GM10266 (cell line): Measurements from ENCODE around the gene DNAJB6.

ENCODE experiments used
- DNase-seq: peaks from one replicate; pipeline ENCODE4 v3.0.0; 2012; ENCODE audit errors: extremely low spot score
- CTCF ChIP-seq: IDR thresholded peaks from 2 replicates; pipeline ENCODE4 v1.5.1; 2012; ENCODE audit warnings: mild to moderate bottlenecking, low read depth; ENCODE audit not compliant: control insufficient read depth, insufficient read depth; ENCODE audit errors: missing control alignments

Gene DNAJB6

GRCh38 chr7:157432541-157432956 lies 95.7 kb downstream of the DNAJB6 start:
- no peak for TF ChIP-seq CTCF
- no peak for DNase-seq

- TF ChIP-seq CTCF = peak; percentile 70
- no peak for DNase-seq
Measured at GRCh38 chr7:157432957-157433576, 96.3 kb downstream of the DNAJB6 start.

- no peak for TF ChIP-seq CTCF
- no peak for DNase-seq
Measured at GRCh38 chr7:157433628-157434027, 96.8 kb downstream of the DNAJB6 start.

GRCh38 chr7:157434231-157434630 lies 97.4 kb downstream of the DNAJB6 start:
- TF ChIP-seq CTCF = no peak
- DNase-seq = no peak

GRCh38 chr7:157434701-157435100 lies 97.9 kb downstream of the DNAJB6 start:
- DNase-seq = no peak
- TF ChIP-seq CTCF = no peak

GRCh38 chr7:157436076-157436475 lies 99.3 kb downstream of the DNAJB6 start:
- TF ChIP-seq CTCF = no peak
- no peak for DNase-seq

- DNase-seq = no peak
- TF ChIP-seq CTCF = no peak
Measured at GRCh38 chr7:157436763-157437480, 100.1 kb downstream of the DNAJB6 start.
